SK-N-SH treated with all-trans-retinoic acid at 6 μM for 48 hours (cell line): ENCODE measurements around the gene ORC6.

Source experiments
- ATAC-seq: fragments of 200-7000 bp; cut with Tn5 transposase; 3 replicates; pipeline ENCODE4 v1.9.1; 2020; ENCODE audit warnings: mild to moderate bottlenecking, moderate library complexity
- ARNTL ChIP-seq: fragments of 450-650 bp; formaldehyde crosslinking; IDR thresholded peaks from 2 replicates; pipeline ENCODE4 v1.5.0; 2020; ENCODE audit warnings: low read depth, mild to moderate bottlenecking, moderate library complexity, borderline replicate concordance
- BACH2 ChIP-seq: fragments of 250-450 bp; sonication (Bioruptor Pico); IDR thresholded peaks from 2 replicates; pipeline ENCODE4 v1.9.0; 2021; ENCODE audit warnings: mild to moderate bottlenecking, borderline replicate concordance
- CREB5 ChIP-seq: fragments of 250-450 bp; sonication (Bioruptor Pico); IDR thresholded peaks from 2 replicates; pipeline ENCODE4 v1.5.1; 2020; ENCODE audit warnings: low read depth, mild to moderate bottlenecking, moderate library complexity
- CSDC2 ChIP-seq: fragments of 250-450 bp; sonication (Bioruptor Pico); IDR thresholded peaks from 2 replicates; pipeline ENCODE4 v1.5.0; 2020; ENCODE audit warnings: mild to moderate bottlenecking, moderate library complexity
- ESRRG ChIP-seq: fragments of 250-450 bp; sonication (Bioruptor Pico); IDR thresholded peaks from 2 replicates; pipeline ENCODE4 v1.6.1; 2021; ENCODE audit warnings: mild to moderate bottlenecking
- GLIS3 ChIP-seq: fragments of 250-450 bp; sonication (Bioruptor Pico); IDR thresholded peaks from 2 replicates; pipeline ENCODE4 v1.5.0; 2020; ENCODE audit warnings: mild to moderate bottlenecking, moderate library complexity
- ISL1 ChIP-seq: fragments of 250-450 bp; sonication (Bioruptor Pico); IDR thresholded peaks from 2 replicates; pipeline ENCODE4 v2.1.2; 2022; ENCODE audit warnings: mild to moderate bottlenecking, moderate library complexity
- OSR1 ChIP-seq: fragments of 250-450 bp; sonication (Bioruptor Pico); IDR thresholded peaks from 2 replicates; pipeline ENCODE4 v1.8.0; 2022; ENCODE audit warnings: moderate library complexity, mild to moderate bottlenecking, inconsistent platforms
- POU6F1 ChIP-seq: fragments of 250-450 bp; sonication (Bioruptor Pico); IDR thresholded peaks from 2 replicates; pipeline ENCODE4 v1.8.0; 2021; ENCODE audit warnings: low read depth, mild to moderate bottlenecking, moderate library complexity, borderline replicate concordance
- PPARA ChIP-seq: fragments of 250-450 bp; sonication (Bioruptor Pico); IDR thresholded peaks from 2 replicates; pipeline ENCODE4 v1.5.0; 2020; ENCODE audit warnings: mild to moderate bottlenecking, borderline replicate concordance
- RARB ChIP-seq: fragments of 250-450 bp; sonication (Bioruptor Pico); IDR thresholded peaks from 2 replicates; pipeline ENCODE4 v1.8.0; 2021; ENCODE audit warnings: mild to moderate bottlenecking, moderate library complexity
- SNAI2 ChIP-seq: fragments of 250-450 bp; sonication (Bioruptor Pico); IDR thresholded peaks from 2 replicates; pipeline ENCODE4 v1.5.0; 2020; ENCODE audit warnings: mild to moderate bottlenecking, moderate library complexity
- TCF4 ChIP-seq: fragments of 250-450 bp; sonication (Bioruptor Pico); IDR thresholded peaks from 2 replicates; pipeline ENCODE4 v1.8.0; 2021; ENCODE audit warnings: mild to moderate bottlenecking, moderate library complexity, borderline replicate concordance
- TOX ChIP-seq: fragments of 250-450 bp; sonication (Bioruptor Pico); IDR thresholded peaks from 2 replicates; pipeline ENCODE4 v1.8.0; 2021; ENCODE audit warnings: mild to moderate bottlenecking, moderate library complexity, borderline replicate concordance
- TSHZ2 ChIP-seq: fragments of 250-450 bp; sonication (Bioruptor Pico); IDR thresholded peaks from 2 replicates; pipeline ENCODE4 v1.5.0; 2020; ENCODE audit warnings: mild to moderate bottlenecking, moderate library complexity
- ZC3H10 ChIP-seq: fragments of 250-450 bp; sonication (Bioruptor Pico); IDR thresholded peaks from 2 replicates; pipeline ENCODE4 v1.5.1; 2021; ENCODE audit warnings: mild to moderate bottlenecking, moderate library complexity
- ZFP3 ChIP-seq: fragments of 250-450 bp; sonication (Bioruptor Pico); IDR thresholded peaks from 2 replicates; pipeline ENCODE4 v1.5.0; 2020; ENCODE audit warnings: mild to moderate bottlenecking, moderate library complexity
- ZFP30 ChIP-seq: fragments of 450-650 bp; formaldehyde crosslinking; IDR thresholded peaks from 2 replicates; pipeline ENCODE4 v1.5.0; 2022; ENCODE audit warnings: mild to moderate bottlenecking, moderate library complexity
- ZNF565 ChIP-seq: fragments of 450-650 bp; formaldehyde crosslinking; conservative IDR thresholded peaks from 2 replicates; pipeline ENCODE4 v1.5.0; 2020; ENCODE audit warnings: low read depth, mild to moderate bottlenecking, moderate library complexity
- ZNF70 ChIP-seq: fragments of 450-650 bp; formaldehyde crosslinking; IDR thresholded peaks from 2 replicates; pipeline ENCODE4 v1.5.0; 2020; ENCODE audit warnings: mild to moderate bottlenecking, moderate library complexity
- ZNF8 ChIP-seq: fragments of 450-650 bp; formaldehyde crosslinking; IDR thresholded peaks from 2 replicates; pipeline ENCODE4 v1.5.0; 2020; ENCODE audit warnings: mild to moderate bottlenecking, moderate library complexity
- TF ChIP-seq, protein P1 (sequence below): fragments of 250-450 bp; sonication (Bioruptor Pico); IDR thresholded peaks from 2 replicates; pipeline ENCODE4 v1.8.0; 2020; ENCODE audit warnings: mild to moderate bottlenecking, moderate library complexity, borderline replicate concordance
- TF ChIP-seq, protein P2 (sequence below): fragments of 250-450 bp; sonication (Bioruptor Pico); IDR thresholded peaks from 2 replicates; pipeline ENCODE4 v1.5.1; 2021; ENCODE audit warnings: mild to moderate bottlenecking, moderate library complexity

Gene ORC6

GRCh38 chr16:46650254-46650623, 39.2 kb upstream of the ORC6 start (continued):
- no peak for TF ChIP-seq TSHZ2 (CRISPR knock-in tag)
- no peak for TF ChIP-seq POU6F1 (CRISPR knock-in tag)
- TF ChIP-seq ISL1 (CRISPR knock-in tag), result no peak
- TF ChIP-seq, protein P1, sequence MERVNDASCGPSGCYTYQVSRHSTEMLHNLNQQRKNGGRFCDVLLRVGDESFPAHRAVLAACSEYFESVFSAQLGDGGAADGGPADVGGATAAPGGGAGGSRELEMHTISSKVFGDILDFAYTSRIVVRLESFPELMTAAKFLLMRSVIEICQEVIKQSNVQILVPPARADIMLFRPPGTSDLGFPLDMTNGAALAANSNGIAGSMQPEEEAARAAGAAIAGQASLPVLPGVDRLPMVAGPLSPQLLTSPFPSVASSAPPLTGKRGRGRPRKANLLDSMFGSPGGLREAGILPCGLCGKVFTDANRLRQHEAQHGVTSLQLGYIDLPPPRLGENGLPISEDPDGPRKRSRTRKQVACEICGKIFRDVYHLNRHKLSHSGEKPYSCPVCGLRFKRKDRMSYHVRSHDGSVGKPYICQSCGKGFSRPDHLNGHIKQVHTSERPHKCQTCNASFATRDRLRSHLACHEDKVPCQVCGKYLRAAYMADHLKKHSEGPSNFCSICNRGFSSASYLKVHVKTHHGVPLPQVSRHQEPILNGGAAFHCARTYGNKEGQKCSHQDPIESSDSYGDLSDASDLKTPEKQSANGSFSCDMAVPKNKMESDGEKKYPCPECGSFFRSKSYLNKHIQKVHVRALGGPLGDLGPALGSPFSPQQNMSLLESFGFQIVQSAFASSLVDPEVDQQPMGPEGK (CRISPR knock-in tag), result no peak
- no peak for TF ChIP-seq ZNF8
- no peak for TF ChIP-seq TOX
- no peak for TF ChIP-seq ESRRG
- no peak for TF ChIP-seq ZFP3 (CRISPR knock-in tag)
- no peak for TF ChIP-seq ZFP30 (CRISPR knock-in tag)

DNA sequence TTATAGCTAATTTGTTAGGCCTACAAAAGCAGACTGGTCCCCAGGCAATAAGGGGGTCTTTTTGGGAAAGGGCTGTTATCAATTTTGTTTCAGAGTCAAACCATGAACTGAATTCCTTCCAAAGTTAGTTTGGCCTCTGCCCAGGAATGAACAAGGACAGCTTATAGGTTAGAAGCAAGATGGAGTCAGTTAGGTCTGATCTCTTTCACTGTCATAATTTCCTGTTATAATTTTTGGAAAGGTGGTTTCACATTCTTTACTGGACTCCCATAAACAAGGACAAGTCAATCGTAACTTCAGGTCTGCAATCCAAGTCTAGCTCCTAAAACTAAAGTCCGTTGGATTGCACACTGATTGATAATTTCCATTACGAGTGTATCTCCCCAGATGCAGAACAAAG, 38.2 kb upstream of the ORC6 start:
- ATAC-seq, result no peak

DNA sequence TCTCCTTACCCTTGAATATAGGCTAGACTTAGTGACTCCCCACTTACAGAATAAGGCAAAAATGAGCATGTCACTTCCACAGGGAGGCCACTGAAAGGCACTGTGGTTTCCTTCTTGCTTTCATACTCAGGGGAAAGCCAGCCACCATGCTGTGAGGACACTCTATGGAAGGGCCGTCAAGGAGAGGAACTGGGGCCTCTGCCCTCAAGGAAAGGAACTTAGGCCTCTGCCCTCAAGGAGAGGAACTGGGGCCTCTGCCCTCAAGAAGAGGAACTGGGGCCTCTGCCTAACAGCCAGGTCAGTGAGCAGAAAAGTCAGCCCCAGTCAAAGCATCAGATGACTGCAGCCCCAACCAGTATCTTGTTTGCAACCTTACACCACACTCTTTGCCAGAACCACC, 30.5 kb upstream of the ORC6 start:
- ATAC-seq, result no peak
- no peak for TF ChIP-seq ZNF565 (CRISPR knock-in tag)
- TF ChIP-seq ZC3H10 (CRISPR knock-in tag), result no peak
- no peak for TF ChIP-seq RARB (CRISPR knock-in tag)
- TF ChIP-seq BACH2 (CRISPR knock-in tag), result no peak
- TF ChIP-seq CREB5, result no peak
- TF ChIP-seq SNAI2 (CRISPR knock-in tag), result no peak
- TF ChIP-seq ARNTL (CRISPR knock-in tag), result no peak
- TF ChIP-seq GLIS3 (CRISPR knock-in tag), result no peak
- TF ChIP-seq, protein P2, sequence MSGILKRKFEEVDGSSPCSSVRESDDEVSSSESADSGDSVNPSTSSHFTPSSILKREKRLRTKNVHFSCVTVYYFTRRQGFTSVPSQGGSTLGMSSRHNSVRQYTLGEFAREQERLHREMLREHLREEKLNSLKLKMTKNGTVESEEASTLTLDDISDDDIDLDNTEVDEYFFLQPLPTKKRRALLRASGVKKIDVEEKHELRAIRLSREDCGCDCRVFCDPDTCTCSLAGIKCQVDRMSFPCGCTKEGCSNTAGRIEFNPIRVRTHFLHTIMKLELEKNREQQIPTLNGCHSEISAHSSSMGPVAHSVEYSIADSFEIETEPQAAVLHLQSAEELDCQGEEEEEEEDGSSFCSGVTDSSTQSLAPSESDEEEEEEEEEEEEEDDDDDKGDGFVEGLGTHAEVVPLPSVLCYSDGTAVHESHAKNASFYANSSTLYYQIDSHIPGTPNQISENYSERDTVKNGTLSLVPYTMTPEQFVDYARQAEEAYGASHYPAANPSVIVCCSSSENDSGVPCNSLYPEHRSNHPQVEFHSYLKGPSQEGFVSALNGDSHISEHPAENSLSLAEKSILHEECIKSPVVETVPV, result no peak
- TF ChIP-seq TOX, result no peak
- no peak for TF ChIP-seq ZFP3 (CRISPR knock-in tag)
- no peak for TF ChIP-seq CSDC2 (CRISPR knock-in tag)
- no peak for TF ChIP-seq PPARA (CRISPR knock-in tag)
- TF ChIP-seq TCF4 (CRISPR knock-in tag), result no peak
- TF ChIP-seq ZFP30 (CRISPR knock-in tag), result no peak
- no peak for TF ChIP-seq TSHZ2 (CRISPR knock-in tag)
- no peak for TF ChIP-seq ESRRG
- no peak for TF ChIP-seq OSR1 (CRISPR knock-in tag)

More for the DNA sequence above, 38.2 kb upstream of the ORC6 start:
- TF ChIP-seq POU6F1 (CRISPR knock-in tag), result no peak
- no peak for TF ChIP-seq ZNF8
- TF ChIP-seq CSDC2 (CRISPR knock-in tag), result no peak
- no peak for TF ChIP-seq ISL1 (CRISPR knock-in tag)
- TF ChIP-seq RARB (CRISPR knock-in tag), result no peak
- no peak for TF ChIP-seq ZNF70 (CRISPR knock-in tag)
- no peak for TF ChIP-seq GLIS3 (CRISPR knock-in tag)
- TF ChIP-seq BACH2 (CRISPR knock-in tag), result no peak
- no peak for TF ChIP-seq ZFP3 (CRISPR knock-in tag)
